HG02970 (cell line): ENCODE results near the gene SLC51A.

ENCODE experiments used
- ATAC-seq: cut with Tn5 transposase; IDR thresholded peaks from one replicate; pipeline ENCODE4 v1.9.1; 2021; ENCODE audit warnings: mild to moderate bottlenecking, moderate library complexity, moderate number of reproducible peaks; ENCODE audit not compliant: unreplicated experiment, low FRiP score

SLC51A gene

DNA sequence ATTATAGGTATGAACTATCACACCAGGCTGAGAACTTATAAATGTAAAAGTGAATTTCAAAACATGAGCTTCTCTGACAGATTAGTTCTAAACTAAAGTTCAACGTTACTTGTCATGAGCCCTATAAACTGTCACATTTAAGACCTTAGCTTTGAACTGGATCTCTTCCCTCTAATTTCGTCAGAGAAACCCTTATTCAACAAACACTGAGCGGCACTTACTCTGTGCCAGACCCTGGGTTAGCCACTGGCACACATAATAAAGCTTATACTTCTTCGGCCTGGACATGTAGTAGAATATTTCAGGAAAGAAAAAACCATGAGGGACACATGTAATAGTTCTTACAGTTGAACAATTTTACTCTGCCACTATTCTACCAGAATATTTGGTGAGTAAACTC, 65.6 kb downstream of the SLC51A start:
- no peak for ATAC-seq
